H1 (cell line): ENCODE measurements around the gene NPC1L1. TPM values are rescaled to one million over a fixed set of nuclear protein-coding genes. Genes with fewer than 3 reads are reported as not detected.
A peak's percentile ranks its signal among the peaks of the same experiment; 100 is the strongest.

Experiments used
- CTCF ChIA-PET: fragments of 300-600 bp; sonication (Branson Sonifier 250); formaldehyde crosslinking; loops from one replicate; lab custom pipeline; 2021; ENCODE audit not compliant: partially characterized antibody; lab: Charles Lee
- POLR2A ChIA-PET: fragments of 300-600 bp; sonication (Branson Sonifier 250); formaldehyde crosslinking; loops from one replicate; lab custom pipeline; 2021; ENCODE audit warnings: inconsistent platforms; ENCODE audit not compliant: partially characterized antibody; lab: Charles Lee
- DNase-seq, 2 experiments: peaks; one replicate each; pipeline versions ENCODE4 v3.0.0 to v3.0.0-alpha.2; 2010 to 2022; ENCODE audit warnings: low spot score in 2 of 2, low read depth in 1 of 2, mixed read lengths in 1 of 2
- FAIRE-seq: peaks from 2 replicates; lab custom pipeline; 2011; peaks lifted over from hg19 to GRCh38; lab: Jason Lieb, UNC
- H2AFZ ChIP-seq: 2 replicates; pipeline ENCODE4 v1.8.1; 2012; ENCODE audit warnings: low read length, inconsistent platforms
- H2AK5ac ChIP-seq: 2 replicates; pipeline ENCODE4 v1.6.1; 2013; ENCODE audit warnings: low read depth, low read length
- H2BK120ac ChIP-seq: replicated peaks from 2 replicates; pipeline ENCODE3; 2013; ENCODE audit warnings: low read depth, low read length, inconsistent platforms
- H2BK12ac ChIP-seq: 2 replicates; pipeline ENCODE4 v1.6.1; 2013; ENCODE audit warnings: low read depth, low read length
- H2BK15ac ChIP-seq: 2 replicates; pipeline ENCODE4 v1.6.1; 2013; ENCODE audit warnings: low read length
- H2BK20ac ChIP-seq: 2 replicates; pipeline ENCODE4 v1.6.1; 2013; ENCODE audit warnings: low read length
- H2BK5ac ChIP-seq: 2 replicates; pipeline ENCODE4 v1.6.1; 2013; ENCODE audit warnings: low read depth, low read length
- H3K14ac ChIP-seq: 2 replicates; pipeline ENCODE4 v1.6.1; 2013; ENCODE audit warnings: inconsistent platforms; ENCODE audit not compliant: insufficient read length
- H3K18ac ChIP-seq: 2 replicates; pipeline ENCODE4 v1.6.1; 2013; ENCODE audit warnings: low read length; ENCODE audit errors: extremely low read depth
- H3K23ac ChIP-seq: 2 replicates; pipeline ENCODE4 v1.6.1; 2013; ENCODE audit warnings: inconsistent platforms; ENCODE audit not compliant: insufficient read length
- H3K23me2 ChIP-seq: 2 replicates; pipeline ENCODE4 v1.6.1; 2013; ENCODE audit warnings: low read depth, low read length
- H3K27ac ChIP-seq: 2 replicates; pipeline ENCODE4 v1.6.1; 2011; ENCODE audit warnings: low read depth, low read length, inconsistent platforms
- H3K27me3 ChIP-seq, 4 experiments: replicated peaks in 1 of 4; 1 replicate in 1 of 4; 2 replicates in 3 of 4; pipeline versions ENCODE4 v1.6.1 to v1.8.1; 2011 to 2013; ENCODE audit warnings: low read length in 3 of 4, mild to moderate bottlenecking in 3 of 4, inconsistent platforms in 2 of 4, mixed read lengths in 2 of 4, moderate library complexity in 1 of 4; ENCODE audit not compliant: control insufficient read depth in 3 of 4, insufficient read depth in 3 of 4; ENCODE audit errors: extremely low read depth in 1 of 4
- H3K36me3 ChIP-seq, 4 experiments: 2 replicates each; pipeline versions ENCODE4 v1.6.1 to v1.8.1; 2011 to 2013; ENCODE audit warnings: mild to moderate bottlenecking in 4 of 4, low read length in 3 of 4, moderate library complexity in 2 of 4, control low read depth in 1 of 4, inconsistent platforms in 1 of 4; ENCODE audit not compliant: insufficient read depth in 4 of 4, control insufficient read depth in 2 of 4
- H3K4ac ChIP-seq: replicated peaks from 2 replicates; pipeline ENCODE3; 2013; ENCODE audit warnings: low read length, low read depth, mixed read lengths, inconsistent platforms; ENCODE audit not compliant: insufficient read length
- H3K4me1 ChIP-seq, 4 experiments: replicated peaks in 1 of 4; 1 replicate in 1 of 4; 2 replicates in 3 of 4; pipeline versions ENCODE4 v1.6.1 to v1.8.1; 2011 to 2013; ENCODE audit warnings: low read length in 3 of 4, inconsistent platforms in 2 of 4, mixed read lengths in 1 of 4; ENCODE audit not compliant: insufficient read depth in 4 of 4, control insufficient read depth in 3 of 4
- H3K4me2 ChIP-seq, 2 experiments: 2 replicates each; pipeline versions ENCODE4 v1.6.1 to v1.8.1; 2011 to 2013; ENCODE audit warnings: low read depth in 2 of 2, low read length in 2 of 2, control low read depth in 1 of 2, inconsistent platforms in 1 of 2, mild to moderate bottlenecking in 1 of 2; ENCODE audit not compliant: insufficient read depth in 1 of 2
- H3K4me3 ChIP-seq, 4 experiments: fragments of 200-600, 300-600 bp in 1 of 4; sonication (generic), shearing (Covaris generic), sonication (Bioruptor Twin) in 1 of 4; 2 replicates each; pipeline versions ENCODE4 v1.5.1 to v1.8.1; 2011 to 2016; ENCODE audit warnings: low read length in 4 of 4, low read depth in 3 of 4, control low read depth in 2 of 4, inconsistent platforms in 2 of 4, mild to moderate bottlenecking in 2 of 4, mixed read lengths in 1 of 4, moderate library complexity in 1 of 4; ENCODE audit not compliant: insufficient read depth in 2 of 4; ENCODE audit errors: extremely low read depth in 1 of 4
- H3K56ac ChIP-seq: replicated peaks from 2 replicates; pipeline ENCODE3; 2013; ENCODE audit warnings: low read depth, mild to moderate bottlenecking, mixed read lengths, low read length, inconsistent platforms; ENCODE audit not compliant: insufficient read length
- H3K79me1 ChIP-seq: 2 replicates; pipeline ENCODE4 v1.6.1; 2013; ENCODE audit warnings: low read depth, low read length, control low read depth
- H3K79me2 ChIP-seq, 2 experiments: 2 replicates each; pipeline versions ENCODE4 v1.6.1 to v1.8.1; 2012 to 2013; ENCODE audit warnings: low read length in 2 of 2, mild to moderate bottlenecking in 2 of 2, inconsistent platforms in 1 of 2; ENCODE audit not compliant: insufficient read depth in 2 of 2, control insufficient read depth in 1 of 2
- H3K9ac ChIP-seq, 4 experiments: replicated peaks in 1 of 4; 1 replicate in 1 of 4; 2 replicates in 3 of 4; pipeline versions ENCODE4 v1.6.1 to v1.8.1; 2011 to 2013; ENCODE audit warnings: low read depth in 3 of 4, low read length in 3 of 4, control low read depth in 2 of 4, mild to moderate bottlenecking in 2 of 4, moderate library complexity in 2 of 4, inconsistent platforms in 1 of 4; ENCODE audit errors: extremely low read depth in 1 of 4
- H3K9me3 ChIP-seq, 2 experiments: 2 replicates each; pipeline versions ENCODE4 v1.6.1 to v1.8.1; 2012 to 2013; ENCODE audit warnings: mild to moderate bottlenecking in 2 of 2, moderate library complexity in 2 of 2, control low read depth in 1 of 2, inconsistent platforms in 1 of 2, low read depth in 1 of 2, low read length in 1 of 2, mixed read lengths in 1 of 2; ENCODE audit not compliant: insufficient read depth in 2 of 2
- H4K20me1 ChIP-seq, 2 experiments: replicated peaks in 1 of 2; 2 replicates each; pipeline versions ENCODE3 to v1.8.1; 2011 to 2013; ENCODE audit warnings: inconsistent platforms in 2 of 2, low read length in 2 of 2, mild to moderate bottlenecking in 1 of 2; ENCODE audit not compliant: insufficient read depth in 2 of 2, control insufficient read depth in 1 of 2
- H4K5ac ChIP-seq: 2 replicates; pipeline ENCODE4 v1.6.1; 2013; ENCODE audit warnings: low read length, low read depth, mixed read lengths, inconsistent platforms; ENCODE audit not compliant: insufficient read length
- H4K8ac ChIP-seq: 2 replicates; pipeline ENCODE4 v1.8.0; 2013; ENCODE audit warnings: mild to moderate bottlenecking, moderate library complexity, low read length, inconsistent platforms; ENCODE audit not compliant: insufficient read depth; ENCODE audit errors: extremely low read depth
- H4K91ac ChIP-seq: replicated peaks from 2 replicates; pipeline ENCODE3; 2013; ENCODE audit warnings: low read length, mixed read lengths, inconsistent platforms; ENCODE audit not compliant: insufficient read length
- CHD2 ChIP-seq: IDR thresholded peaks from 2 replicates; pipeline ENCODE4 v1.6.1; 2012; ENCODE audit warnings: low read length, improper control_type of control experiment
- CTBP2 ChIP-seq: IDR thresholded peaks from 2 replicates; pipeline ENCODE4 v1.7.0; 2011; ENCODE audit warnings: borderline replicate concordance, mild to moderate bottlenecking, moderate library complexity, mixed read lengths, low read length; ENCODE audit not compliant: insufficient read depth, insufficient read length
- EP300 ChIP-seq, 2 experiments: IDR thresholded peaks; 1 replicate in 1 of 2; 2 replicates in 1 of 2; pipeline ENCODE4 v1.6.1; 2011 to 2012; ENCODE audit warnings: low read depth in 2 of 2, low read length in 2 of 2, mild to moderate bottlenecking in 2 of 2, borderline replicate concordance in 1 of 2, inconsistent platforms in 1 of 2, moderate library complexity in 1 of 2
- KDM1A ChIP-seq: fragments of 200-600, 300-600 bp; sonication (generic); IDR thresholded peaks from 2 replicates; pipeline ENCODE4 v1.7.1; 2016; ENCODE audit warnings: mild to moderate bottlenecking, low read length, borderline replicate concordance
- MAFK ChIP-seq: IDR thresholded peaks from 2 replicates; pipeline ENCODE4 v1.6.1; 2012; ENCODE audit warnings: low read depth, mild to moderate bottlenecking, improper control_type of control experiment, low read length
- NRF1 ChIP-seq: IDR thresholded peaks from 2 replicates; pipeline ENCODE4 v1.6.1; 2011; ENCODE audit warnings: mild to moderate bottlenecking, low read depth, low read length, improper control_type of control experiment
- RBBP5 ChIP-seq: IDR thresholded peaks from 2 replicates; pipeline ENCODE4 v1.7.1; 2012; ENCODE audit warnings: low read depth, mild to moderate bottlenecking, inconsistent platforms, low read length, moderate library complexity, borderline replicate concordance
- RFX5 ChIP-seq: IDR thresholded peaks from 2 replicates; pipeline ENCODE4 v1.6.1; 2011; ENCODE audit warnings: low read depth, low read length, improper control_type of control experiment, borderline replicate concordance
- SIRT6 ChIP-seq: IDR thresholded peaks from one replicate; pipeline ENCODE4 v1.7.1; 2012; ENCODE audit warnings: low read length, inconsistent platforms
- SP2 ChIP-seq: IDR thresholded peaks from 2 replicates; pipeline ENCODE4 v1.6.1; 2012; ENCODE audit warnings: mild to moderate bottlenecking, low read length, inconsistent platforms
- TAF1 ChIP-seq: IDR thresholded peaks from 2 replicates; pipeline ENCODE4 v1.6.1; 2011; ENCODE audit warnings: mild to moderate bottlenecking, low read depth, low read length
- YY1 ChIP-seq: IDR thresholded peaks from 2 replicates; pipeline ENCODE4 v1.6.1; 2011; ENCODE audit warnings: low read depth, mild to moderate bottlenecking, low read length
- WGBS, 2 experiments: shearing (Covaris generic) in 1 of 2; methylation state at CpG; one replicate each; pipeline versions ENCODE4 v1.1.6 to v1.1.7; 2013 to 2015; ENCODE audit warnings: low lambda C conversion rate in 2 of 2, mixed read lengths in 2 of 2, inconsistent platforms in 1 of 2, low coverage in 1 of 2, missing lambda C conversion rate in 1 of 2; ENCODE audit not compliant: insufficient replicate concordance in 2 of 2, insufficient coverage in 1 of 2, insufficient read length in 1 of 2; ENCODE audit errors: extremely low coverage in 1 of 2, missing lambda C conversion rate in 1 of 2; 5-methylcytosine and 5-hydroxymethylcytosine counted together
- polyA plus RNA-seq, 7 experiments: library from polyadenylated mRNA; depleted of rRNA in 3 of 7; stranded (reverse) in 5 of 7; unstranded in 2 of 7; fragments of >200 nt in 5 of 7; fragments of 200-250 nt in 2 of 7; gene quantifications; 1 replicate in 5 of 7; 2 replicates in 1 of 7; 4 replicates in 1 of 7; pipeline versions ENCODE4 v1.2.1 to v1.2.3, GENCODE V29; 2011 to 2013; ENCODE audit warnings: missing spikeins in 2 of 7, mixed read lengths in 2 of 7
- total RNA-seq: library from RNA; stranded (reverse); fragmentation: NEBNext Ultra II Directional; extraction: Animal tissue kit (Norgen Biotek cat#: 25700); gene quantifications from 2 replicates; pipeline ENCODE4 v1.2.1, GENCODE V29; 2021
- TF ChIP-seq, protein P1 (sequence below): IDR thresholded peaks from 2 replicates; pipeline ENCODE4 v1.6.1; 2012; ENCODE audit warnings: low read length, inconsistent platforms

The NPC1L1 gene
- total and polyA plus RNA-seq, 2 of the 8 experiments (the other 6 are each of a cell fraction or from before 2014, with no cell fraction given): 0.06 to 0.21 TPM

GRCh38 chr7:44536090-44536489 is 5.0 kb downstream of the NPC1L1 start:
- Histone ChIP-seq H2BK15ac (no peak overlapping the region), H2BK12ac (no peak overlapping the region), H3K4me1 (no peaks in the 10 kb centered on the region), H3K4ac (no peak overlapping the region), H2AFZ (no peak overlapping the region), H3K56ac (no peak overlapping the region), H3K23ac (no peak overlapping the region), H3K4me2 (no peak overlapping the region), H3K79me2 (no peaks in the 10 kb centered on the region), H4K8ac (peak overlapping the region; percentile 42; the same call in 1 of the 2 replicates), H4K5ac (no peak overlapping the region), H2BK120ac (no peak overlapping the region), H2BK5ac (no peak overlapping the region), H2AK5ac (no peak overlapping the region), H2BK20ac (no peak overlapping the region), H3K27me3 (no peaks in the 10 kb centered on the region), H3K4me3 (no peak overlapping the region), H3K18ac (no peak overlapping the region), H3K79me1 (no peaks in the 10 kb centered on the region), H3K9ac (no peak overlapping the region), H3K23me2 (no peaks in the 10 kb centered on the region), H3K14ac (no peak overlapping the region), H3K27ac (no peak overlapping the region), H4K20me1 (no peaks in the 10 kb centered on the region), H3K36me3 (no peaks in the 10 kb centered on the region), H4K91ac (no peak overlapping the region), H3K9me3 (no peaks in the 10 kb centered on the region)
- ChIA-PET CTCF (interaction anchor here (0.8 to 10.0 kb wide), 6 partner anchors 10 to 294 kb away, joined by 3 to 98 read pairs (median 12); no protein-coding TSS in a partner anchor), POLR2A (interaction anchor here (0.8 kb wide), 1 partner anchor 25 kb away, joined by 3 read pairs; no protein-coding TSS in a partner anchor)
- no peak for FAIRE-seq
- 75% methylated on average over 8 of the region's 10 CpGs; no CpG with 5 or more reads in 1 of the 2 experiments for WGBS, 2 experiments
- DNase-seq: no peak
- no peak for TF ChIP-seq CTBP2
- TF ChIP-seq, protein P1, sequence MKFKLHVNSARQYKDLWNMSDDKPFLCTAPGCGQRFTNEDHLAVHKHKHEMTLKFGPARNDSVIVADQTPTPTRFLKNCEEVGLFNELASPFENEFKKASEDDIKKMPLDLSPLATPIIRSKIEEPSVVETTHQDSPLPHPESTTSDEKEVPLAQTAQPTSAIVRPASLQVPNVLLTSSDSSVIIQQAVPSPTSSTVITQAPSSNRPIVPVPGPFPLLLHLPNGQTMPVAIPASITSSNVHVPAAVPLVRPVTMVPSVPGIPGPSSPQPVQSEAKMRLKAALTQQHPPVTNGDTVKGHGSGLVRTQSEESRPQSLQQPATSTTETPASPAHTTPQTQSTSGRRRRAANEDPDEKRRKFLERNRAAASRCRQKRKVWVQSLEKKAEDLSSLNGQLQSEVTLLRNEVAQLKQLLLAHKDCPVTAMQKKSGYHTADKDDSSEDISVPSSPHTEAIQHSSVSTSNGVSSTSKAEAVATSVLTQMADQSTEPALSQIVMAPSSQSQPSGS: no peak
- no peak for TF ChIP-seq SIRT6
- TF ChIP-seq NRF1: no peak
- TF ChIP-seq EP300 (IDR thresholded peaks at IDR 0.05; ENCODE audit: borderline replicate concordance in 1 of 2, low read depth in 2 of 2, low read length in 2 of 2): no peak
- no peak for TF ChIP-seq RFX5
- TF ChIP-seq YY1: no peak
- TF ChIP-seq CHD2: no peak
- TF ChIP-seq MAFK: no peak
- TF ChIP-seq KDM1A: no peak
- no peak for TF ChIP-seq RBBP5
- no peak for TF ChIP-seq TAF1
- no peak for TF ChIP-seq SP2
